Transverse colon (tissue), 4 donors: ENCODE measurements around the gene USP17L10. TPM values are rescaled to one million over a fixed set of nuclear protein-coding genes. Genes with fewer than 3 reads are reported as not detected.
"Not testable (repeated sequence)": the region's sequence is repeated elsewhere in the genome, so short reads cannot be mapped to it uniquely, and the experiment has no call there.

Source experiments
- DNase-seq: peaks from one replicate; pipeline ENCODE4 v3.0.0-alpha.2; 2019
- H3K27ac ChIP-seq, 4 donors: fragments of 200-600 bp; sonication (generic); 2 replicates each; pipeline ENCODE4 v1.5.1; 2016 to 2018; ENCODE audit warnings: inconsistent platforms in 4 of 4
- H3K27me3 ChIP-seq: fragments of 200-600 bp; sonication (generic); 2 replicates; pipeline ENCODE4 v1.5.1; 2017; ENCODE audit warnings: inconsistent platforms
- H3K36me3 ChIP-seq, 4 donors: fragments of 200-600 bp; sonication (generic); 2 replicates each; pipeline ENCODE4 v1.5.1; 2017 to 2019; ENCODE audit warnings: inconsistent platforms in 4 of 4
- H3K4me1 ChIP-seq, 4 donors: fragments of 200-600 bp; sonication (generic); 2 replicates each; pipeline ENCODE4 v1.5.1; 2017 to 2020; ENCODE audit warnings: inconsistent platforms in 4 of 4
- H3K4me3 ChIP-seq, 4 donors: fragments of 200-600 bp; sonication (generic); 1 replicate in 1 of 4; 2 replicates in 3 of 4; pipeline versions ENCODE4 v1.5.1 to v1.6.1; 2017 to 2019; ENCODE audit warnings: inconsistent platforms in 4 of 4
- H3K9me3 ChIP-seq, 2 donors: fragments of 200-600 bp; sonication (generic); 2 replicates each; pipeline ENCODE4 v1.5.1; 2017 to 2019; ENCODE audit warnings: inconsistent platforms in 2 of 2
- WGBS, 2 donors: methylation state at CpG; one replicate each; pipeline ENCODE4 v1.1.5; 2018; ENCODE audit warnings: low coverage in 1 of 2; 5-methylcytosine and 5-hydroxymethylcytosine counted together
- in situ Hi-C, 4 donors: fragments of 200-750 bp; cut with MboI; loops; one replicate each; pipeline versions ENCODE4 v1.15.0 to v1.15.1; 2017; ENCODE audit warnings: low sequenced_read_pairs in 3 of 4, low pct_ligation_motif_present in 1 of 4, low pct_unique_long_range_greater_than_20kb in 1 of 4
- intact Hi-C: fragments of 100-400 bp; cut with DNase I; formaldehyde crosslinking; loops from one replicate; pipeline ENCODE4 v1.15.1; 2023; ENCODE audit warnings: low total_unique reads
- total RNA-seq, 4 donors: library from RNA; depleted of rRNA; stranded (reverse); fragments of >200 nt; gene quantifications; one replicate each; pipeline ENCODE4 v1.1.0, GENCODE V29; 2016

The USP17L10 gene
- total RNA-seq, 4 donors from 2014 or later, result not detected

- H3K27ac ChIP-seq, H3K27me3 ChIP-seq, H3K36me3 ChIP-seq, H3K4me1 ChIP-seq, H3K4me3 ChIP-seq, in situ Hi-C loops, H3K9me3 ChIP-seq, intact Hi-C loops, DNase-seq: not testable (repeated sequence)
- WGBS, 2 donors, result 97 to 98% methylated on average over 5 to 10 of the region's 14 CpGs
These were observed 33.1 kb downstream of the USP17L10 start, which contains the start of gene USP17L17 for GRCh38 chr4:9243579-9243978. Gene USP17L17 (plus strand): TSS chr4:9243879. CDS start chr4:9243879, 0 bp downstream.

- 86 to 92% methylated on average over 10 to 19 of the region's 26 CpGs for WGBS, 2 donors
- H3K9me3 ChIP-seq, H3K27ac ChIP-seq, in situ Hi-C loops, H3K36me3 ChIP-seq, H3K4me3 ChIP-seq, H3K4me1 ChIP-seq, H3K27me3 ChIP-seq, intact Hi-C loops: not testable (repeated sequence)
- DNase-seq, result peak; percentile 7
These were observed 37.7 kb downstream of the USP17L10 start, which contains the start of gene USP17L18 for GRCh38 chr4:9247953-9248680. Gene USP17L18 (plus strand): TSS chr4:9248630. CDS start chr4:9248630, 0 bp downstream.

DNA sequence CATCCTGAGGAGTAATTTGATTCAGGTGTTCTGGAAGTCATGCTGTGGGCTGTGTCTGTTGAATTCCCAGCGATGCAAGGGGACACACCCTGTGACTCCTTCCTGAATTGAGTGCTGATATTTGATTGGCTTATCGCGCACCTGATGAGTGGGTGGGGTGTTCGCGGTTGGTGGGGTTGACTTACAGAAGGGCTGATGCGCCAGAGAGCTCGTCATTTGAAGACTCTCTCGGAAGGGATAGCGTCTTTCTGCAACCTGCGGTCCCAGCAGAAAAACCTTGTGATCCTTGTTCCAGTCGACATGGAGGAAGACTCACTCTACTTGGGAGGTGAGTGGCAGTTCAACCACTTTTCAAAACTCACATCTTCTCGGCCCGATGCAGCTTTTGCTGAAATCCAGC lies 42.6 kb downstream of the USP17L10 start, which contains the start of gene USP17L19:
USP17L19 (plus strand) TSS at position 301 of the 400 bp plus-strand sequence; CDS start at position 301, 0 bp downstream.
- DNase-seq, H3K36me3 ChIP-seq, H3K4me3 ChIP-seq, intact Hi-C loops, H3K4me1 ChIP-seq, H3K27ac ChIP-seq, in situ Hi-C loops, H3K27me3 ChIP-seq, H3K9me3 ChIP-seq: not testable (repeated sequence)
- WGBS, 2 donors, result no CpG with 5 or more reads among the region's 13 CpGs

- H3K27ac ChIP-seq, intact Hi-C loops, H3K4me1 ChIP-seq, H3K4me3 ChIP-seq, H3K36me3 ChIP-seq, H3K27me3 ChIP-seq, in situ Hi-C loops, DNase-seq, H3K9me3 ChIP-seq: not testable (repeated sequence)
- no CpG with 5 or more reads among the region's 15 CpGs for WGBS, 2 donors
These were observed 47.4 kb downstream of the USP17L10 start, which contains the start of gene USP17L20 for GRCh38 chr4:9257824-9258223. Gene USP17L20 (plus strand): TSS chr4:9258124. CDS start chr4:9258124, 0 bp downstream.

Other genes with a start within 250 kb of the USP17L10 start
- gene FAM90A26, start 40.2 kb upstream of the USP17L10 start, total RNA-seq, result not detected
- gene USP17L11, start 4.7 kb downstream of the USP17L10 start, total RNA-seq, result not detected
- not detected for gene USP17L12, start 9.5 kb downstream of the USP17L10 start, total RNA-seq
- gene USP17L13, start 14.2 kb downstream of the USP17L10 start, total RNA-seq, result not detected
- gene USP17L15, start 23.7 kb downstream of the USP17L10 start, total RNA-seq, result not detected
- gene USP17L17, start 33.2 kb downstream of the USP17L10 start, total RNA-seq, result not detected
- not detected for gene USP17L18, start 38.0 kb downstream of the USP17L10 start, total RNA-seq
- gene USP17L19, start 42.7 kb downstream of the USP17L10 start, total RNA-seq, result not detected
- not detected for gene USP17L20, start 47.5 kb downstream of the USP17L10 start, total RNA-seq
- gene USP17L21, start 52.2 kb downstream of the USP17L10 start, total RNA-seq, result not detected
- not detected for gene USP17L22, start 57.0 kb downstream of the USP17L10 start, total RNA-seq
- gene USP17L24, start 114.5 kb downstream of the USP17L10 start, total RNA-seq, result not detected
- gene USP17L25, start 119.3 kb downstream of the USP17L10 start, total RNA-seq, result not detected
- not detected for gene USP17L26, start 124.0 kb downstream of the USP17L10 start, total RNA-seq
- not detected for gene USP17L5, start 128.7 kb downstream of the USP17L10 start, total RNA-seq
- gene USP17L27, start 133.5 kb downstream of the USP17L10 start, total RNA-seq, result not detected
- gene USP17L28, start 138.2 kb downstream of the USP17L10 start, total RNA-seq, result not detected
- gene USP17L29, start 143.0 kb downstream of the USP17L10 start, total RNA-seq, result not detected
- gene USP17L30, start 152.5 kb downstream of the USP17L10 start, total RNA-seq, result not detected
- not detected for gene DEFB131A, start 233.8 kb downstream of the USP17L10 start, total RNA-seq